Stimulated activated CD4-positive, alpha-beta T cell treated with anti-CD3 and anti-CD28 coated beads, Interleukin-12 subunit alpha, Interleukin-12 subunit beta, amount 100 ng/mL, for 4 hours (primary cell): ENCODE data around the gene PUS1.
"Not testable (repeated sequence)": the region's sequence is repeated elsewhere in the genome, so short reads cannot be mapped to it uniquely, and the experiment has no call there.

Source experiments
- DNase-seq: peaks from one replicate; pipeline ENCODE4 v3.0.0-alpha.2; 2020

The PUS1 gene

DNA sequence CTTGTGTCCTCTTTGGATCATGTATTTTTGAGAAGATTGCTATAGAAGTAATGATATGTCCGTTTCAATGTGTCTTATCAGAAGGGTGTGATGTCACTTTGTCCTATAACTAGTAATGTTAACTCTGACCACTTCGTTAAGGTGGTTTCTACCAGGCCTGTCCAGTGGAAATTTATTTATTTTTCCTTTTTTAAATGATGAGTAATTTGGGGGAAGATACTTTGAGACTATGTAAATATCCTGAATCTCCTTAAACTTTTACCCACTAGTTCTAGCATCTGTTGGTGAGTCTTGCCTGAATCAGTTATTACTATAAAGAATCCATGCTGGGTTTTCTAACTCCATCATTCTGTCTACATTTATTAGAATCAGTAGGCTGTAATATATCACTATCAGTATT, 36.0 kb downstream of the PUS1 start:
- no peak for DNase-seq

DNA sequence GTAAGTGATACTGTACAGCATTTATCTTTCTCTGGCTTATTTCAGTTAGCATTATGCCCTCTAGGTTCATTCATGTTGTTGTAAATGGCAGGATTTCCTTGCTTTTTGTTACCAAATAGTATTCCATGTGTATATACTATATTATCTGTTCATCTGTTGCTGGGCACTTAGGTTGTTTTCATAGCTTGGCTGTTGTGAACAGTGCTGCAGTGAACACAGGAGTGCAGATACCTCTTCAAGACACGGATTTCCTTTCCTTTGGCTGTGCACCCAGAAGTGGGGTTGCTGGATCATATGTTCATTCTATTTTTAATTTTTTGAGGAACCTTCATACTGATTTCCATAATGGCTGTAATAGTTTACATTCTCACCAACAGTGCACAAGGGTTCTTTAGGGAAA, 42.1 kb downstream of the PUS1 start:
- no peak for DNase-seq

DNA sequence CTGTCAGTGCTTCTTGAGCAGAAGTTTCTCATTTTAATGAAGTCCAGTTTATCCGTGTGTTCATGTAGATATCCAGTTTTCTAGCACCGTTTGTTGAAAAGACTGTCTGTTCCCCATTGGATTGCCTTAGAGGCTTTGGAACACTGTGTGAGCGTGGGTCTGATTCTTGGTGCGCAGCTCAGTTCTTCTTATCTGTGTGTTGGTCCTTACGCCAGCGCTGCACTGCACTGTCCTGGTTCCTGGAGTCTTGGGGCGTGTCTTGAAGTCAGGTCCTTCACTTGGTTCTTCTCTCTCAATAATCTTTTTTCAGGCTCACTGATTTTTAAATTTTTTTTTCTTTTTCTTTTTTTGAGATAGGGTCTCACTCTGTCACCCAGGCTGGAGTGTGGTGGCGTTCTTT, 46.2 kb downstream of the PUS1 start:
- no peak for DNase-seq

DNA sequence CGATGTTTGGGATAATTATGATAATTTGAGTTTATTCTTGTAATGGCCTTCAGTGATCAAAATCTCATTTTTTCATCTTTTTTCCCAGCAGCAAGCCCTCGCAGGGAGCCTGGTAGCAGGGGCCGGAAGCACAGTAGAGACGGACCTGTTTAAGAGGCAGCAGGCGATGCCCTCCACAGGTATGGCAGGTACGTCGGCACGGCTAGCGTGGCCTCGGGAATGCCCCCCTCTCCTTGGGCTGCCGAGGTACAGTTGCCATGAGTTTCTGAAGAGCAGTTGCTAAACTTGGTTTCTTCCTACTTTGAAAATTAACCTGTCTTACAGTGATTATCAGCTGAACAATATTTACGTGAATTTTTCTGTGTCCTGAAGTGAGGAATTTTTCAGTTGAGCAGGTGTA, 50.5 kb downstream of the PUS1 start:
- no peak for DNase-seq

DNA sequence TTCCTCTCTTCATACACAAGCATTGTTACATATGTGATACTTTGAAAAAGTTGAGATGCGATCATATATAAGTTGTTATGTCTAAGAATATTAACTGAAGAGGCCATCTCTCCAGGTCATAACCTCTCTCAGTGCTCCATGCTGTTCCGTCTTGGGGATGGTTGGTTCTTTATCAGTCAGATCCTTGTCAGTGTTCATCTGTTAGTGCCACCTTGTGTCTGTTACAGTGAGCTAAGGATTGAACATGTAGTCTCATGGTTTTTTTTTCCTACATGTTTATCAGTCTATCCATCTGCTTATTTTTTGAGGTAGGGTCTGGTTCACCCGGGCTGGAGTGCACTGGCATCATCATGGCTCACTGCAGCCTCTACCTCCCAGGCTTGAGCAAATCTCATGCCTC, 51.2 kb downstream of the PUS1 start:
- no peak for DNase-seq

DNA sequence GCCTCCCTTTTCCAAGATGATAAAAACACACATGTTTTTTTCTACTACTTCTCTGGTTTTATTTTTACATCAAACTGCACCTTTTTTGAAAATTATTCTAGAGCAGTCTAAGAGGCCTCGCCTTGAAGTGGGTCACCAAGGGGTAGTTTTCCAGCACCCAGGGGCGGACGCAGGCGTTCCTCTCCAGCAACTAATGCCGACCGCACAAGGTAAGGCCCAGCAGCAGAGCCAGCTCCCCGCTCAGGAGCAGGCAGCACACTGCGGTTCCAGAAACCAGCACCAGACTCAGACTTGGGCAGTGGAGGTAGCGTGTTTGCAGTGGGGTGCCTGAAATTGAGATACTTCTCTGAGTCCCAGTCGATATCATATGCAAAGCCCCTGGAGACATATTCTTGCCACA, 52.3 kb downstream of the PUS1 start:
- DNase-seq = no peak

DNA sequence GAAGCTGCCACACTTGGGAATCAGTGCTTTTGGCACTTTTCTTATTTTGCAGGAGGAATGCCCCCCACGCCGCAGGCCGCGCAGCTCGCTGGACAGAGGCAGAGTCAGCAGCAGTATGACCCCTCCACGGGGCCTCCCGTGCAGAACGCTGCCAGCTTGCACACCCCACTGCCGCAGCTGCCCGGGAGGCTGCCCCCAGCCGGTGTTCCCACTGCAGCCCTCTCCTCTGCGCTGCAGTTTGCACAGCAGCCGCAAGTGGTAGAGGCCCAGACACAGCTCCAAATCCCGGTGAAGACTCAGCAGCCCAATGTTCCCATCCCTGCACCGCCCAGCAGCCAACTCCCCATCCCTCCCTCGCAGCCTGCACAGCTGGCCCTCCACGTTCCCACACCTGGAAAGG, 53.0 kb downstream of the PUS1 start:
- no peak for DNase-seq

DNA sequence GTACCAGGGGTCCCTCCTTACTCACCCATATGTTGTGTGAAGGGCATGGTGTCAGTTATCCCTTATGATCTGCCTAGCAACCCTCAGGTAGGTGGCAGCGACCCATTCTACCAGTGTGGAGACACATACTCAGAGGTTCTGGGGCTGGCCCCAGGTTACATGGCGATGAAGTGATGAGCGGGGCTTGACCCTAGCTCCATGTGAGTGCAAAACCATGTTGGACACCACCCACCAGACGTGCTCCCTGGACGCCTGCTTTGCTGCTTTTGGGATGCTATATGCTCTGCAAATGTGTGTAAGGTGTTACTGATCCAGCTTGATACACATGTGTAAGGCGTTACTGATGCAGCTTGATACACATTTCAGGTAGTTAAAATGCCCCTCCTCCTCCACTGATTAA, 54.0 kb downstream of the PUS1 start:
- no peak for DNase-seq

DNA sequence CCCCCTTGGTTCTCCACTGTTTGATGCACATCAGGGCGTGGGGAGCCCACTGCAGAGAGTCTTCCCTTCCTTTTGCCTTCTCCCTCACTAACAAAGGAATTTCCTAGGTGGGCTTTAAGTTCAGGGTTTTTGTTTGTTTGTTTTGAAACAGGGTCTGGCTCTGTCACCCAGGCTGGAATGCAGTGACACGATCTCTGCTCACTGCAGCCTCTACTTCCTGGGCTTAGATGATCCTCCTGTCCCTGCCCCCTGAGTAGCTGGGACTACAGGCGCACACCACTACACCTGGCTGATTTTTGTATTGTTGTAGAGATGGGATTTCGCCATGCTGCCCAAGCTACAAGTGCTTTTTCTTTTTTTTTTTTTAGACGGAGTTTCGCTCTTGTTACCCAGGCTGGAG, 54.5 kb downstream of the PUS1 start:
- no peak for DNase-seq

DNA sequence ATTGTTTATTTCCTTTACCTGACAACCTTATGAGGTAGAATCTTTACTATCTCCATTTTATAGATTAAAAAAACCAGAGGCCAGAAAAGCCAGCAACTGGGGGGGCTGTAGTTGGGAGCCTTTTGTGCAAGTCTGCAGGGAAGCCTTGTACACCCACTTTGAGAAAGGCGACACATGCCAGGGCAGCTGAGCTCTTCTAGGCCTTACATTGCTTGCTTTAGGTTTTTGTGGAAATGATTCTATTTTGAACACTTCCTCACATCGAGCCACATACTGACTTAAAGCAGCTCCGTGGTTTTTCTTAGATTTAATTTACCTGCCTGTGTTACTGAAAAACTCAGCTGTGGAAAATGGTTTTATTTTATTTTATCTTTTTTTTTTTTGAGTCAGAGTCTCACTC, 55.3 kb downstream of the PUS1 start:
- no peak for DNase-seq

DNA sequence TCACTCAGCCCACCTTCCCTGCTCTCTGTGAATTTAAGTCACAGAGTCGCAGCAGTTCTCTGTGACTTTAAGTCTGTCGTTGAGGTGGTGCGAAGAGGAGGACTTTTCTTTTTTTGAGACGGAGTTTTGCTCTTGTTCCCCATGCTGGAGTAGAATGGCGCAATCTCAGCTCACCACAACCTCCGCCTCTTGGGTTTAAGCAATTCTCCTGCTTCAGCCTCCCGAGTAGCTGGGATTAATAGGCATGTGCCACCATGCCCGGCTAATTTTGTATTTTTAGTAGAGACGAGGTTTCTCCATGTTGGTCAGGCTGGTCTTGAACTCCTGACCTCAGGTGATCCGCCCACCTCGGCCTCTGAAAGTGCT, 56.4 kb downstream of the PUS1 start:
- not testable (repeated sequence) for DNase-seq

DNA sequence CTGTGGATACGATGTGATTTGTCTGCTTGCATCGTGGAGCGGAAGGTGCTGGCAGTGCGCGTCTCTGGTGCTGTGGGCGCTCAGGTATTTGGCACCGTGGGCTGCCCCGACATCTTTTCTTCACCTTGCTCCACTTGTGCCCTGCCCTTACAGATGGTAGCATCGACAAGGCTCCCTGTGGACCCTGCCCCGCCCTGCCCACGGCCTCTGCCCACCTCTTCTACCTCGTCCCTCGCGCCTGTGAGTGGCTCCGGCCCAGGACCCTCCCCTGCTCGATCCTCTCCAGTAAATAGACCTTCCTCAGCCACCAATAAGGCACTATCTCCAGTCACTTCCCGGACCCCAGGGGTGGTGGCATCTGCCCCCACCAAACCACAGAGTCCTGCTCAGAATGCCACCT, 57.3 kb downstream of the PUS1 start:
- no peak for DNase-seq

DNA sequence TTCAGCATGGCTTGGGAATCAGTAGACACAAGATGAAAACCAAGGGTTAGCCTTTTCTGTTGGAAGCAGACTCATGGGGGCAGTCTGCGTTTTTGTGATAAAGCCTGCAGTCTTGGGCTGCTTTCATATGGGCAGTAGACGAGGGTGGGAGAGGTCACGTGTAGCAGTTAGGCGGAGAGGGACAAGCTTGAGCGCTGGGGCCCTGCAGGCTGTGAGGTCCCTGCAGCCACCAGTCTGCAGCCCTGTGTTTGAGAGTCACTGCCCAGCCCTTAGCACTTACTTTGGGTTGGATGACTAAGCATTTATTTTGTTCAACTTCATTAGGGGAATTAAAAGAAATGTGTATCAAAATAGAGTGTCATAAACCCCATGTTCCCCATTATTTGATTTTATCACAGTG, 57.8 kb downstream of the PUS1 start:
- DNase-seq = no peak

DNA sequence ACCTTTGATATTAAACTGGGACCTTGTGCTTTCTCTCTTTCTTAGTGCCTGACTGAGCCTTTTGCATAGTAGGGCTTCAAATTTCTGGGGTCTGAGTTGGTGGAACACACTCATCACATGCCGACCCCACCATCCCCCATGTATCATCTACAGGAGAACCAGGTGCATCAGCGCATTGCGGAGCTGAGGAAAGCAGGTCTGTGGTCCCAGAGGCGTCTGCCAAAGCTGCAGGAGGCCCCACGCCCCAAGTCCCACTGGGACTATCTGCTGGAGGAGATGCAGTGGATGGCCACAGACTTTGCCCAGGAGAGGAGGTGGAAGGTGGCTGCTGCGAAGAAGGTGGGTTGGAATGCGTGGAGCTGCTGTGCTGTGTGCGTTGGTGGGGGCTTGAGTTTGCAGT, 58.5 kb downstream of the PUS1 start:
- no peak for DNase-seq

DNA sequence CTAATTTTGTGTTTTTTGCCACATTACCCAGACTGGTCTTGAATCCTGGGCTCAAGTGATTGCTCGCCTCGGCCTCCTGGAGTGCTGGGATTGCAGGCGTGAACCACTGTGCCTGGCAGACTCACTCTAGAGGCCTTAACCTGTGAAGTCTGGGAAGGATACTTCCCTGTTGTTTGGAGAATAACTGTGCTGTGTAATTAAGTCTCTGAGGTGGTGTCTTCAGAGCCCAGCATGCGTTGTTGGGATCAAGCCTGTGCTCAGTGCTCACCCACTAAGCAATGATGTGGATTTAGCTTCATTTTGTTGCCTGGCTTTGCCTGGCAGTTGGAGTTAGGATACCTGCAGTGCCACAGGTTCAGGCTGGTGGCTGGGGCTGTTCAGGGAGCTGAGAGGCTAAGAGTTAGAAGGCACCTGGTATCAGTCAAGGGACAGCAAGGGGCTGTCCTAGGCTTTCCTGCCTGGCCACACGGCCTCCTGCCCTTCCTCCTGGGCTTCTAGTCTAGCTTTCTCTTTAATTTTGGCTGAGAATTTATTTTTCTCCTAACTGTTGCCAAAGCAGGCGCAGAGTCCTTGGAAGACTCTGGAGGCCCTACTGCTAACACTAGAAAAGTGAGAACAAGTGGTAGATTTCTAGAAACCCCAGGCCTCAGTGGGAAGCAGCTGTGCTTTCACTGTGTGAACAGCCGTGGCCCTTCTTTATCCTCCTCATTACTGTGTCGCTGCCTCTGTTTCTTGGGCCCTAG, 59.1 kb downstream of the PUS1 start:
- no peak for DNase-seq

DNA sequence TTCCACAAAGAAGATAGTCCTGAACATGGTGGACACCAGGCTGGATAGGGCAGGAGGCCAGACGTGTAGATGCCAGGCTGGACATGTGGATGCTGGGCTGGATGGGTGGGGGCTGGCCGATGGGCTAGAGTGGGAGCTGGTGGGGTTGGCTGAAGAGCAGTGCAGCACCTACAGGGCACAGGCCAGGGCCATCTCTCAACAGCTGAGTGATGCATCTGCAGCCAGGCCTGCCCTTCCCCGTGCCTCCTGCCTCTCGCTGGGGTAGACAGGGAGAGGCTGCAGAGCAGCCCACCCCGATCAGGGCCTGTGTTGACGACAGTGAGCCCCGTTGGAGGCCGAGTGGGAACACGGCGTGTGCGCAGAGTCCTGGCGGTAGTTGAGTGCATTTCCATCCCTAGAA, 59.9 kb downstream of the PUS1 start:
- DNase-seq = no peak

DNA sequence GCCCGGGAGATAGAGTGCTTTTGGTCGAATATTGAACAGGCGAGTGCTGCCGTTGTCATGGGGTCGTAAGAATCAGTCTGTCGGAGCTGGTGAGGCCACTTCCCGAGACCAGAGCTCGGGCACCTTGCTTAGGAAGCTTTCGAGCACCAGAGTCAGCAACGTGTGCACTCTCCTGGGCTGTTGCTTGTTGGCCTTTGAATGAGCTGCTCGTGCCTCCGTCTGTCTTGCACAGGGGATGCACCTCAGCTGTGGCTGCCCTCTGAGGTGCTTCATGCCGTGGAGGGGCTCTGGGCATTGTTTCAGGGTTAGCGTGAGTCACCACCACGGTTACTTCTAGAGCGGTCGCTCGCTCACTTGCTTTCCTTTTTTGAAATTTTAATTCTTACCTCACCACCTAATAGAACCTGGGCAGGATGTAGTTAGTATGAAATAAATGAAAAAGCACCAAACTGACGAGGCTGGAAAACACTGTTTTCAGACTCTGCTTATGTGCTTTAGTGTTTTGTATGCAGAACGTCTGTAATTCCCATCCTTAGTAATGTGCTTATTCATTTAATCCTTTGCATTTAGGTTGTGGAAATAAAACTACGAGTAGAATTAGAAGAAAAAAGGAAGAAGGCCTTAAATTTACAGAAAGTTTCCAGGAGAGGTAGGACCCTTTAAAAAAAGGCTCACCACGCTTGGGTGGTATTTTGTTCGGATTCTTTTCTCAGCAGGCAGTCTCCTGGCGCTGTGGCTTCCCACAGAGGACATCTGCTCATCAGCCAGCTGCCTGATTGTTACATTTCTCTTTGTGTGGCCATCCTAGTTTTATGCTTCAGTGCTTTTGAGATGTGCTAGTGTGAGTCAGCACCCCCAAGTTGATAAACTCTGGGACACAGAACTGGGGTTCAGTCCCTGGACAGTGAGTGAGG, 61.2 kb downstream of the PUS1 start:
- DNase-seq = no peak

DNA sequence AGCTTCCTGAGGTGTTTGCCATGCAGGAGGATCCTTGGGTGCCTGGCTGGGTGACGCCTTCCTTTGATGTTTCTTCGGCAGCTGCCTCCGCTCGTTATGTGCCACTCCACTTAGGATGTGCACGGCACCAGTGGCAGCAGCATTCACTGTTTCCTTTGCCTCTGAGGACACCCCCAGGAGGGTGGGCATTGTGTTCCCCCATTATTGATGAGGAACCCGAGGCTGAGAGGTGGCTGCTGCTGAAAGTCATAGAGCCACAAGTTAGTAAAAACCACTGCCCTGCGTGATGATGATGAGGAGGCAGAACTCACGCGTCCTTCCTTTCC, 61.9 kb downstream of the PUS1 start:
- DNase-seq = no peak

DNA sequence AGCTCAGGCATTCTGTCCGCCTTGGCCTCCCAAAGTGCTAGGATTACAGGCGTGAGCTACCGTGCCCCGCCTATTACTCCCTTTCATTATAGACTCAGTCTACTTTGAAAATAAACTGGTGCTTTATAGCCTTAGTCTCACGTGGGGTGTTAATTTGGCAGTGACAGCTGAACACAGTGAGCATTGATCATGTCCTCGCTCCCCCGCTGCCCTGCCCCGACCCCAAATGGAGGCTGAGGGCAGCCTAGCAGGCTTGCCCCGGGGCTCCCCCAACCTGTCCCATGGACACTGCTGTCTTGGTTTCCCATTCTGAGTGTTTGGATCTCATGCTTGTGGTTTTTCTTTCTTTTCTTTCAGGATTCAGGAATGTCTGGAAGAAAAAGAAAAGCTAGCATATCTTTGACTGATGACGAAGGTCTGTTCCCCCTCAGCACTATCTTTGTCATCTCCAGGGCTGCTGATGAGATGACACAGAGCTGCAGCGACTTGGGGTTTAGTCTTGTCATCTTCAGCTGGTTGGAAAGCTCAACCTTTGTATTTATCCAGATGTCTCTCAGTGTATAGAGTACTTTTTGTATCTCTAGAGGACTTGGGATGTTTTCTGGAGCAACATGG, 62.8 kb downstream of the PUS1 start:
- DNase-seq = no peak

DNA sequence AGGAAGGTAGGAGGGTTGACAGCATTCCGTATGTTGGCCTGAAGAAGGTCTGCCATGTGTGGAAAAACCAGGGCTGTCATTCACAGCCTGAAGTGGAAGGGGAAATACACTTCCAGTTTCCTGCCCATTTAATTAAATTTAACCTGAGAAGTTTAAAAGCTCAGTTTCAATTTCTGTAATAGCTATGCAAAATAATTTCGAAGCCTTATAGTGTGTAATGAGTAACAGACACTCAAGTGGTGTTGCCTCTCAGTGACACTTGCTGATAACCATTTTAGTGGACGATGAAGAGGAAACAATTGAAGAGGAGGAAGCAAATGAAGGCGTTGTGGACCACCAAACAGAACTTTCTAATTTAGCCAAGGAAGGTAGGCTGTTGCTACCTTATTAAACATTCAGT, 65.5 kb downstream of the PUS1 start:
- no peak for DNase-seq
